Kidney (tissue), 14 donors: ENCODE data around the gene KIF6. TPM values are rescaled to one million over a fixed set of nuclear protein-coding genes. Genes with fewer than 3 reads are reported as not detected.

Experiments
- DNase-seq, 5 donors: peaks; one replicate each; pipeline ENCODE4 v3.0.0-alpha.2; 2013 to 2020
- FAIRE-seq: peaks from 2 replicates; lab custom pipeline; 2012; peaks lifted over from hg19 to GRCh38; lab: Jason Lieb, UNC
- H3K27ac ChIP-seq, 2 donors: one replicate each; pipeline ENCODE4 v1.7.0; 2013; ENCODE audit warnings: low read depth in 2 of 2, low read length in 2 of 2, inconsistent platforms in 1 of 2
- H3K27me3 ChIP-seq: one replicate; pipeline ENCODE4 v1.7.1; 2013; ENCODE audit warnings: low read length, inconsistent platforms; ENCODE audit not compliant: control insufficient read depth, insufficient read depth
- H3K36me3 ChIP-seq, 3 donors: one replicate each; pipeline versions ENCODE4 v1.7.0 to v1.7.1; 2013; ENCODE audit warnings: low read length in 3 of 3, control low read depth in 1 of 3, inconsistent platforms in 1 of 3; ENCODE audit not compliant: insufficient read depth in 3 of 3, control insufficient read depth in 2 of 3
- H3K4me1 ChIP-seq, 3 donors: one replicate each; pipeline versions ENCODE4 v1.7.0 to v1.7.1; 2013; ENCODE audit warnings: low read length in 3 of 3, inconsistent platforms in 1 of 3, low read depth in 1 of 3; ENCODE audit not compliant: control insufficient read depth in 2 of 3, insufficient read depth in 2 of 3
- H3K4me3 ChIP-seq, 3 donors: one replicate each; pipeline versions ENCODE4 v1.7.0 to v1.8.1; 2013; ENCODE audit warnings: low read length in 3 of 3, control low read depth in 1 of 3, inconsistent platforms in 1 of 3
- H3K9ac ChIP-seq, 3 donors: one replicate each; pipeline versions ENCODE4 v1.7.0 to v1.7.1; 2013; ENCODE audit warnings: low read length in 3 of 3, control low read depth in 1 of 3, inconsistent platforms in 1 of 3
- H3K9me3 ChIP-seq, 3 donors: one replicate each; pipeline versions ENCODE4 v1.7.0 to v1.7.1; 2013; ENCODE audit warnings: low read length in 3 of 3, control low read depth in 1 of 3, inconsistent platforms in 1 of 3; ENCODE audit not compliant: control insufficient read depth in 2 of 3, insufficient read depth in 1 of 3
- CTCF ChIP-seq: IDR thresholded peaks from 3 replicates; pipeline ENCODE4 v1.5.1; 2012; ENCODE audit warnings: mild to moderate bottlenecking, moderate library complexity, borderline replicate concordance; ENCODE audit not compliant: insufficient read depth; ENCODE audit errors: extremely low read depth
- intact Hi-C: fragments of 100-400 bp; cut with DNase I; formaldehyde crosslinking; loops from one replicate; pipeline ENCODE4 v1.11.1; 2022
- polyA plus RNA-seq: library from polyadenylated mRNA; stranded (reverse); fragments of 350-450 nt; fragmentation: Illumina TruSeq; extraction: RNeasy Lipid Tissue Mini Kit (QIAGEN cat#74804); gene quantifications from one replicate; pipeline ENCODE4 v1.2.3, GENCODE V29; 2014; ENCODE audit warnings: low read depth, low replicate concordance; ENCODE audit not compliant: insufficient read depth
- total RNA-seq: library from RNA; stranded (reverse); fragmentation: NEBNext Ultra II Directional; extraction: Animal tissue kit (Norgen Biotek cat#: 25700); gene quantifications from one replicate; pipeline ENCODE4 v1.2.1, GENCODE V29; 2021
- donor health status: control.
- donor health status: control.
- donor health status: control.
- donor health status: control.
- donor health status: control.
- donor health status: DM: yes; HTN: yes; CAD: no.
- donor health status: Normal renal cell carcinoma (clear cell type).

The KIF6 gene
- total and polyA plus RNA-seq, 2 donors from 2014 or later: 1.7 to 2.9 TPM

- intact Hi-C loops: no loop called here
- Histone ChIP-seq H3K27me3 (no peaks in the 10 kb centered on the region), H3K27ac (no peak overlapping the region), H3K9ac (no peak overlapping the region), H3K9me3 (no peaks in the 10 kb centered on the region), H3K4me3 (no peak overlapping the region), H3K4me1 (no peaks in the 10 kb centered on the region), H3K36me3 (no peaks in the 10 kb centered on the region)
- TF ChIP-seq CTCF: no peak
- peak in 1 of 5 donors; percentile 18 for DNase-seq
- no peak for FAIRE-seq
These were observed 101.5 kb downstream of the KIF6 start for GRCh38 chr6:39623750-39624149.

- DNase-seq (no peak), FAIRE-seq (no peak)
- intact Hi-C loops: no loop called here
- no peaks in the 10 kb centered on the region for H3K36me3 ChIP-seq
- H3K27ac ChIP-seq: no peak overlapping the region
- no peak for TF ChIP-seq CTCF
- no peaks in the 10 kb centered on the region for H3K4me1 ChIP-seq
- H3K4me3 ChIP-seq: no peak overlapping the region
- H3K9me3 ChIP-seq: no peaks in the 10 kb centered on the region
- H3K9ac ChIP-seq: no peak overlapping the region
- no peaks in the 10 kb centered on the region for H3K27me3 ChIP-seq
These were observed 107.7 kb downstream of the KIF6 start for GRCh38 chr6:39617520-39617919.

GRCh38 chr6:39617026-39617425, 108.2 kb downstream of the KIF6 start:
- H3K27me3 ChIP-seq: no peaks in the 10 kb centered on the region
- FAIRE-seq: no peak

More at GRCh38 chr6:39617026-39617425, 108.2 kb downstream of the KIF6 start:
- H3K9ac ChIP-seq: no peak overlapping the region
- H3K4me1 ChIP-seq: no peaks in the 10 kb centered on the region
- H3K4me3 ChIP-seq: no peak overlapping the region
- H3K9me3 ChIP-seq: no peaks in the 10 kb centered on the region
- DNase-seq: peak in 2 of 5 donors; percentile 34 to 39
- intact Hi-C loops: no loop called here
- H3K27ac ChIP-seq: no peak overlapping the region
- no peak for TF ChIP-seq CTCF
- no peaks in the 10 kb centered on the region for H3K36me3 ChIP-seq
